OCI-LY7 (cell line): ENCODE measurements around the gene SNX6. TPM values are rescaled to one million over a fixed set of nuclear protein-coding genes. Genes with fewer than 3 reads are reported as not detected.

ENCODE experiments used
- Bru-seq: library from RNA; stranded (reverse); fragments of 400-500 nt; gene quantifications from one replicate; lab custom pipeline; 2021; lab: Mats Ljungman, UMichigan
- BruChase-seq, 2 experiments: library from RNA; stranded (reverse); fragments of 400-500 nt; gene quantifications; one replicate each; lab custom pipeline; 2021; lab: Mats Ljungman, UMichigan
- BruUV-seq: library from RNA; stranded (reverse); fragments of 400-500 nt; replicated peaks from 2 replicates; lab custom pipeline; 2021; lab: Mats Ljungman, UMichigan
- CTCF ChIA-PET: fragments of 300-600 bp; sonication (Branson Sonifier 250); formaldehyde crosslinking; loops from one replicate; lab custom pipeline; 2022; ENCODE audit warnings: antibody characterized with exemption; ENCODE audit not compliant: unreplicated experiment; lab: Charles Lee
- POLR2A ChIA-PET: fragments of 300-600 bp; sonication (Branson Sonifier 250); formaldehyde crosslinking; loops from one replicate; lab custom pipeline; 2022; ENCODE audit warnings: antibody characterized with exemption; lab: Charles Lee
- DNase-seq: peaks from one replicate; pipeline ENCODE4 v3.0.0-alpha.2; 2015; ENCODE audit warnings: low spot score
- H2AFZ ChIP-seq: fragments of 200-600 bp; sonication (generic), shearing (Covaris generic); 2 replicates; pipeline ENCODE4 v1.6.1; 2014; ENCODE audit warnings: mild to moderate bottlenecking, antibody characterized with exemption, low read length, moderate library complexity
- H3K27ac ChIP-seq: fragments of 200-600 bp; sonication (generic); 2 replicates; pipeline ENCODE4 v1.5.1; 2014; ENCODE audit warnings: mixed run types, low read depth, mild to moderate bottlenecking, moderate library complexity, low read length, inconsistent platforms; ENCODE audit not compliant: poor library complexity, severe bottlenecking
- H3K36me3 ChIP-seq: fragments of 200-600 bp; sonication (generic); 2 replicates; pipeline ENCODE4 v1.6.1; 2014; ENCODE audit warnings: mild to moderate bottlenecking, antibody characterized with exemption, low read length, moderate library complexity, mixed read lengths; ENCODE audit not compliant: insufficient read depth
- H3K4me1 ChIP-seq: fragments of 200-600 bp; sonication (generic); 2 replicates; pipeline ENCODE4 v1.5.1; 2014; ENCODE audit warnings: mild to moderate bottlenecking, low read length; ENCODE audit not compliant: insufficient read depth, poor library complexity, severe bottlenecking
- H3K4me2 ChIP-seq: fragments of 200-600 bp; sonication (generic); 2 replicates; pipeline ENCODE4 v1.6.1; 2014; ENCODE audit warnings: mild to moderate bottlenecking, low read length
- H3K4me3 ChIP-seq: fragments of 200-600 bp; sonication (generic); 2 replicates; pipeline ENCODE4 v1.5.1; 2014; ENCODE audit warnings: mild to moderate bottlenecking, low read depth, low read length; ENCODE audit not compliant: poor library complexity, severe bottlenecking
- H3K79me2 ChIP-seq: fragments of 200-600 bp; sonication (generic); 2 replicates; pipeline ENCODE4 v1.6.1; 2016; ENCODE audit warnings: low read depth, mild to moderate bottlenecking, low read length, moderate library complexity, mixed read lengths; ENCODE audit not compliant: insufficient read depth
- H3K9me2 ChIP-seq: fragments of 200-600 bp; sonication (generic); 2 replicates; pipeline ENCODE4 v1.6.1; 2016; ENCODE audit warnings: mild to moderate bottlenecking, low read length, mixed read lengths; ENCODE audit not compliant: insufficient read depth
- H3K9me3 ChIP-seq: fragments of 200-600 bp; sonication (generic); 2 replicates; pipeline ENCODE4 v1.6.1; 2014; ENCODE audit warnings: mild to moderate bottlenecking, mixed run types, low read length, mixed read lengths
- H4K20me1 ChIP-seq: fragments of 200-600 bp; sonication (generic); 2 replicates; pipeline ENCODE4 v1.6.1; 2014; ENCODE audit warnings: mild to moderate bottlenecking, antibody characterized with exemption, low read length, moderate library complexity, mixed read lengths; ENCODE audit not compliant: insufficient read depth
- CTCF ChIP-seq: fragments of 200-600 bp; sonication (generic); conservative IDR thresholded peaks from 2 replicates; pipeline ENCODE4 v1.5.1; 2014; ENCODE audit warnings: mild to moderate bottlenecking, antibody characterized with exemption, low read length, moderate library complexity, mixed read lengths
- EZH2phosphoT487 ChIP-seq: fragments of 200-600 bp; sonication (generic); IDR thresholded peaks from 2 replicates; pipeline ENCODE4 v1.6.1; 2018; ENCODE audit warnings: low read depth, borderline replicate concordance, mild to moderate bottlenecking, mixed run types, antibody characterized with exemption, low read length, moderate library complexity, mixed read lengths
- intact Hi-C: fragments of 100-400 bp; cut with micrococcal nuclease; formaldehyde crosslinking; loops from one replicate; pipeline ENCODE4 v1.10.0; 2022; ENCODE audit not compliant: unreplicated experiment
- long read RNA-seq: library from polyadenylated mRNA; stranded (forward); transcript quantifications from one replicate; pipeline ENCODE4 v2.0.0, GENCODE V29; 2022
- total RNA-seq, 2 experiments: library from RNA; depleted of rRNA in 1 of 2; stranded (reverse); fragments of >200 nt in 1 of 2; shearing (Covaris generic) in 1 of 2; gene quantifications; 2 replicates each; pipeline ENCODE4 v1.2.3, GENCODE V29; 2014 to 2022

The SNX6 gene
- total RNA-seq (2014; rRNA removed; shearing (Covaris generic)) (29.0 and 33.4 TPM in 2 replicates), total RNA-seq (2022) (57.6 and 59.8 TPM in 2 replicates), Bru-seq, nascent RNA (percentile 73 among the genes with signal in this experiment), BruChase-seq, experiment 1, labeled RNA remaining after a 6-hour chase (percentile 73 among the genes with signal in this experiment), BruChase-seq, experiment 2, labeled RNA remaining after a 2-hour chase (percentile 73 among the genes with signal in this experiment)
- long read RNA-seq, transcript SNX6-202 (13 exons, 3,398 nt): minor isoform, 9 of 174 reads
- long read RNA-seq, transcript SNX6-201 (14 exons, 2,001 nt): major isoform, 141 of 174 reads
- long read RNA-seq, partial matches to known transcripts: 4 of 174 reads
- long read RNA-seq, other reads (novel, unspliced or antisense): 20 of 174 reads

- CTCF ChIA-PET: no interaction called here
- Histone ChIP-seq H3K36me3 (peaks cover 11% of the 10 kb centered on the region; the same call in 1 of the 2 replicates), H3K79me2 (peaks cover 34% of the 10 kb centered on the region), H3K4me3 (peak within 1 kb of the TSS; percentile 96), H3K4me2 (peak within 1 kb of the TSS; percentile 77), H3K27ac (peak within 1 kb of the TSS; percentile 56), H4K20me1 (no peaks in the 10 kb centered on the region; the same call in 1 of the 2 replicates), H2AFZ (peak within 1 kb of the TSS; percentile 98), H3K9me3 (no peaks in the 10 kb centered on the region), H3K9me2 (no peaks in the 10 kb centered on the region), H3K4me1 (peaks cover 13% of the 10 kb centered on the region)
- intact Hi-C loops: no loop called here
- no TSS peak for BruUV-seq
- POLR2A ChIA-PET: interaction anchor here (0.7 to 1.4 kb wide), 7 partner anchors 53 to 1196 kb away, joined by 3 to 5 read pairs (median 3); partner anchors contain the start of gene BRMS1L
- TF ChIP-seq CTCF: no peak
- TF ChIP-seq EZH2phosphoT487: no peak
- DNase-seq: peak; percentile 85
Observed at GRCh38 chr14:34629657-34630529, at the start of gene SNX6. SNX6 (minus strand) TSS chr14:34630148; CDS start chr14:34630116, 32 bp downstream.

- no peak for DNase-seq
- CTCF ChIA-PET: no interaction called here
- intact Hi-C loops: no loop called here
Observed at GRCh38 chr14:34678735-34679134, 48.8 kb upstream of the SNX6 start.

More at GRCh38 chr14:34678735-34679134, 48.8 kb upstream of the SNX6 start:
- Histone ChIP-seq H3K4me2 (no peak overlapping the region), H3K36me3 (no peaks in the 10 kb centered on the region), H3K9me2 (no peaks in the 10 kb centered on the region), H3K27ac (no peak overlapping the region), H2AFZ (0 out of 2 replicates have a peak overlapping the region, but pooled peaks have one; percentile 24), H3K4me3 (no peak overlapping the region), H3K4me1 (peaks cover 9% of the 10 kb centered on the region), H4K20me1 (no peaks in the 10 kb centered on the region), H3K9me3 (no peaks in the 10 kb centered on the region), H3K79me2 (no peaks in the 10 kb centered on the region)
- TF ChIP-seq CTCF: no peak
- no peak for TF ChIP-seq EZH2phosphoT487
- no TSS peak for BruUV-seq
- POLR2A ChIA-PET: no interaction called here
